ENCODE data around the gene RSRC1. TPM values are rescaled to one million over a fixed set of nuclear protein-coding genes. Genes with fewer than 3 reads are reported as not detected.

The RSRC1 gene
- total RNA-seq, 3 donors from 2014 or later, result 26.6 to 41.9 (median 29.9) TPM

DNA sequence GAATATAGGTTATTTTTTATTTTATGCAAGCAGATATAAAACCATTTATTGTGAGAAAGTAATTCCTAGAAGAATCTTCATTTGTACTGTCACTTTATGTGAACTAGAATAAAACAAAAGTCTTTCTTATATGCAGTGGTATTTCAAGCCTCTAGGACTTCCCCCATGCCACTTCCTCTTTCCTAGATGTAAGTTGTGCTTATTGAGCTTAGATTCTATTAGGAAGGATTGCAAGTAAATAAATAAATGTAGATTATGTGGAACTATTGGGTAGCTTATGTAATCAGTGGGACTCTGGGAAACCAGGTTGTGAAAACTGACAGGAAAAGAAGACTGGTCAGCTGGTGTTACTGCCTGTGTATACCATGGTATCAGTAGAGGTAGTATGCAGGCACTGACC lies 169.7 kb downstream of the RSRC1 start:
- no peaks in the 10 kb centered on the region for H3K4me1 ChIP-seq (ENCODE audit: low read depth)
- TF ChIP-seq CTCF (IDR thresholded peaks at IDR 0.05), result no peak
- no peaks in the 10 kb centered on the region for H3K36me3 ChIP-seq (ENCODE audit: low read depth)
- no peaks in the 10 kb centered on the region for H3K9me3 ChIP-seq
- ATAC-seq (no peak), DNase-seq (no peak)
- intact Hi-C loops (cut with DNase I, micrococcal nuclease), result no loop called here
- H3K4me3 ChIP-seq, result no peak overlapping the region

- intact Hi-C loops (cut with DNase I, micrococcal nuclease), result no loop called here
- TF ChIP-seq CTCF (IDR thresholded peaks at IDR 0.05), result no peak
- ATAC-seq, result no peak
- Histone ChIP-seq H3K9me3 (no peaks in the 10 kb centered on the region), H3K4me3 (no peak overlapping the region), H3K36me3 (ENCODE audit: low read depth) (no peaks in the 10 kb centered on the region), H3K4me1 (ENCODE audit: low read depth) (no peaks in the 10 kb centered on the region)
- no peak for DNase-seq
These were observed 185.9 kb downstream of the RSRC1 start for GRCh38 chr3:158295771-158296170.

DNA sequence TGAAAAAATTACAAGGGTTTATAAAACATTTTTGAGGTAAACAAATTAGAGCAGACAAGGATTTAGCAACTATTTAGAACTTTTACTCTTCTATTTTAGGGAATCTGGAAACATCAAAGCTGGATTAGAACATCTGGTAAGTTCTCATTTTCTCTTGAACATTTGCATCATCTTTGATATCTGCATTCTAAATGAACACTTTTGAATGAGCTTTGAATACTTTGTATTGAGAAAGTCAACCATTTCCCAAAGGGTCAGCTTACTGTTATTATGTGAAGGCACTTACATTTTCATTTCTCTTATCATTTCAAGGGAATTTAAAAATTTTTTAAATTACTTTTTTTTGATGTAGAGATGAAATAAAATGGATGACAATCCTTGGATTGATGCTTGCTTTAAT lies 188.1 kb downstream of the RSRC1 start:
- no peaks in the 10 kb centered on the region for H3K4me1 ChIP-seq (ENCODE audit: low read depth)
- TF ChIP-seq CTCF (IDR thresholded peaks at IDR 0.05), result no peak
- no peak overlapping the region for H3K4me3 ChIP-seq
- no peak for ATAC-seq
- H3K36me3 ChIP-seq (ENCODE audit: low read depth), result no peaks in the 10 kb centered on the region
- H3K9me3 ChIP-seq, result no peaks in the 10 kb centered on the region
- no peak for DNase-seq
- intact Hi-C loops (cut with DNase I, micrococcal nuclease), result no loop called here

- no peaks in the 10 kb centered on the region for H3K9me3 ChIP-seq
- no peak for DNase-seq
These were observed 198.5 kb downstream of the RSRC1 start for GRCh38 chr3:158308236-158308928.

GRCh38 chr3:158312560-158313141 lies 202.8 kb downstream of the RSRC1 start:
- H3K9me3 ChIP-seq, result no peaks in the 10 kb centered on the region
- DNase-seq (no peak), ATAC-seq (no peak)
- no peaks in the 10 kb centered on the region for H3K4me1 ChIP-seq (ENCODE audit: low read depth)
- no peaks in the 10 kb centered on the region for H3K36me3 ChIP-seq (ENCODE audit: low read depth)
- H3K4me3 ChIP-seq, result no peak overlapping the region
- intact Hi-C loops (cut with DNase I, micrococcal nuclease), result no loop called here
- no peak for TF ChIP-seq CTCF (IDR thresholded peaks at IDR 0.05)

More at GRCh38 chr3:158308236-158308928, 198.5 kb downstream of the RSRC1 start:
- no peak for ATAC-seq
- intact Hi-C loops (cut with DNase I, micrococcal nuclease), result no loop called here
- no peaks in the 10 kb centered on the region for H3K4me1 ChIP-seq (ENCODE audit: low read depth)
- H3K4me3 ChIP-seq, result no peak overlapping the region
- no peak for TF ChIP-seq CTCF (IDR thresholded peaks at IDR 0.05)
- no peaks in the 10 kb centered on the region for H3K36me3 ChIP-seq (ENCODE audit: low read depth)
